ENCODE data around the gene ADGRG7. TPM values are rescaled to one million over a fixed set of nuclear protein-coding genes. Genes with fewer than 3 reads are reported as not detected.
"Not testable (repeated sequence)": the region's sequence is repeated elsewhere in the genome, so short reads cannot be mapped to it uniquely, and the experiment has no call there.

Gene ADGRG7
- total RNA-seq, 2 experiments from 2014 or later, result not detected

- ChIA-PET POLR2A (no interaction called here), CTCF (no interaction called here)
Observed at GRCh38 chr3:100637197-100637631, 27.8 kb downstream of the ADGRG7 start.

GRCh38 chr3:100640633-100641032 lies 31.2 kb downstream of the ADGRG7 start:
- CTCF ChIA-PET, result no interaction called here
- POLR2A ChIA-PET, result no interaction called here

- POLR2A ChIA-PET, result no interaction called here
- CTCF ChIA-PET, result no interaction called here
Observed at GRCh38 chr3:100641471-100642032, 32.2 kb downstream of the ADGRG7 start.

- CTCF ChIA-PET, result no interaction called here
- POLR2A ChIA-PET, result no interaction called here
Observed at GRCh38 chr3:100645913-100646312, 36.5 kb downstream of the ADGRG7 start.

GRCh38 chr3:100647171-100647570 lies 37.8 kb downstream of the ADGRG7 start:
- CTCF ChIA-PET, result interaction anchor here (0.6 kb wide), 1 partner anchor 243 kb away, joined by 3 read pairs; no protein-coding TSS in a partner anchor
- POLR2A ChIA-PET, result no interaction called here

GRCh38 chr3:100647657-100648056 lies 38.3 kb downstream of the ADGRG7 start:
- ChIA-PET POLR2A (no interaction called here), CTCF (interaction anchor here (0.6 kb wide), 1 partner anchor 243 kb away, joined by 3 read pairs; no protein-coding TSS in a partner anchor)

GRCh38 chr3:100650651-100651619 lies 41.5 kb downstream of the ADGRG7 start:
- POLR2A ChIA-PET, result no interaction called here
- CTCF ChIA-PET, result no interaction called here

- POLR2A ChIA-PET, result no interaction called here
Observed at GRCh38 chr3:100653604-100654294, 44.3 kb downstream of the ADGRG7 start.

GRCh38 chr3:100656945-100657344 lies 47.5 kb downstream of the ADGRG7 start:
- POLR2A ChIA-PET, result no interaction called here
- CTCF ChIA-PET, result no interaction called here

More at GRCh38 chr3:100653604-100654294, 44.3 kb downstream of the ADGRG7 start:
- CTCF ChIA-PET, result no interaction called here

- POLR2A ChIA-PET, result not testable (repeated sequence)
- CTCF ChIA-PET, result interaction anchor here (0.5 kb wide), 1 partner anchor 8 kb away, joined by 4 read pairs; no protein-coding TSS in a partner anchor
Observed at GRCh38 chr3:100661294-100661693, 51.9 kb downstream of the ADGRG7 start.

- ChIA-PET CTCF (no interaction called here), POLR2A (no interaction called here)
Observed at GRCh38 chr3:100662113-100662823, 52.9 kb downstream of the ADGRG7 start.

- ChIA-PET CTCF (interaction anchor here (1.6 kb wide), 1 partner anchor 17 kb away, joined by 3 read pairs; no protein-coding TSS in a partner anchor), POLR2A (no interaction called here)
Observed at GRCh38 chr3:100665230-100665629, 55.8 kb downstream of the ADGRG7 start.

- POLR2A ChIA-PET, CTCF ChIA-PET: not testable (repeated sequence)
Observed at GRCh38 chr3:100666699-100667098, 57.3 kb downstream of the ADGRG7 start.

- CTCF ChIA-PET, result not testable (repeated sequence)
Observed at GRCh38 chr3:100667316-100667715, 57.9 kb downstream of the ADGRG7 start.

GRCh38 chr3:100670995-100671394 lies 61.6 kb downstream of the ADGRG7 start:
- POLR2A ChIA-PET, CTCF ChIA-PET: not testable (repeated sequence)

More at GRCh38 chr3:100667316-100667715, 57.9 kb downstream of the ADGRG7 start:
- POLR2A ChIA-PET, result not testable (repeated sequence)

- POLR2A ChIA-PET, result no interaction called here
- CTCF ChIA-PET, result no interaction called here
Observed at GRCh38 chr3:100681496-100681895, 72.1 kb downstream of the ADGRG7 start.

GRCh38 chr3:100682056-100682853 lies 72.9 kb downstream of the ADGRG7 start:
- ChIA-PET CTCF (interaction anchor here (0.5 to 1.2 kb wide), 2 partner anchors 18 to 801 kb away, joined by 3 read pairs; no protein-coding TSS in a partner anchor), POLR2A (no interaction called here)

- POLR2A ChIA-PET, result no interaction called here
- CTCF ChIA-PET, result interaction anchor here (0.9 to 1.2 kb wide), 2 partner anchors 18 to 94 kb away, joined by 3 read pairs; no protein-coding TSS in a partner anchor
Observed at GRCh38 chr3:100682854-100683760, 73.7 kb downstream of the ADGRG7 start.
